ENCODE data around the gene MAN2C1.
"Not testable (repeated sequence)": the region's sequence is repeated elsewhere in the genome, so short reads cannot be mapped to it uniquely, and the experiment has no call there.

The MAN2C1 gene

GRCh38 chr15:75361361-75361988 lies 6.9 kb downstream of the MAN2C1 start:
- no peak for DNase-seq (ENCODE audit: low read depth in 3 of 3)

GRCh38 chr15:75360856-75361255 lies 7.6 kb downstream of the MAN2C1 start:
- no peak for DNase-seq (ENCODE audit: low read depth in 3 of 3)

GRCh38 chr15:75360391-75360790 lies 8.0 kb downstream of the MAN2C1 start:
- no peak for DNase-seq (ENCODE audit: low read depth in 3 of 3)

- DNase-seq (ENCODE audit: low read depth in 3 of 3): no peak
These were observed 8.7 kb downstream of the MAN2C1 start for GRCh38 chr15:75359537-75360250.

- DNase-seq (ENCODE audit: low read depth in 3 of 3): no peak
These were observed 9.5 kb downstream of the MAN2C1 start for GRCh38 chr15:75358771-75359536.

GRCh38 chr15:75357976-75358673 lies 10.3 kb downstream of the MAN2C1 start:
- no peak for DNase-seq (ENCODE audit: low read depth in 3 of 3)

- no peak for DNase-seq (ENCODE audit: low read depth in 3 of 3)
These were observed 11.9 kb downstream of the MAN2C1 start for GRCh38 chr15:75356517-75356916.

GRCh38 chr15:75356006-75356405 lies 12.4 kb downstream of the MAN2C1 start:
- no peak for DNase-seq (ENCODE audit: low read depth in 3 of 3)

- DNase-seq (ENCODE audit: low read depth in 3 of 3): no peak
These were observed 13.0 kb downstream of the MAN2C1 start for GRCh38 chr15:75355369-75355768.

- DNase-seq (ENCODE audit: low read depth in 3 of 3): no peak
These were observed 14.0 kb downstream of the MAN2C1 start for GRCh38 chr15:75354454-75354853.

GRCh38 chr15:75353604-75354003 lies 14.8 kb downstream of the MAN2C1 start:
- no peak for DNase-seq (ENCODE audit: low read depth in 3 of 3)

GRCh38 chr15:75352186-75353080 lies 16.0 kb downstream of the MAN2C1 start:
- no peak for DNase-seq (ENCODE audit: low read depth in 3 of 3)

GRCh38 chr15:75350601-75351361 lies 17.6 kb downstream of the MAN2C1 start:
- no peak for DNase-seq (ENCODE audit: low read depth in 3 of 3)

- peak in 1 of 3 experiments; percentile 34 for DNase-seq (ENCODE audit: low read depth in 3 of 3)
These were observed 18.4 kb downstream of the MAN2C1 start for GRCh38 chr15:75349851-75350588.

- not testable (repeated sequence) for DNase-seq (ENCODE audit: low read depth in 3 of 3)
These were observed 19.1 kb downstream of the MAN2C1 start for GRCh38 chr15:75349351-75349669.

- no peak for DNase-seq (ENCODE audit: low read depth in 3 of 3)
These were observed 19.7 kb downstream of the MAN2C1 start for GRCh38 chr15:75348562-75349350.

- DNase-seq (ENCODE audit: low read depth in 3 of 3): no peak
These were observed 20.3 kb downstream of the MAN2C1 start for GRCh38 chr15:75348034-75348561.

- DNase-seq (ENCODE audit: low read depth in 3 of 3): peak in 2 of 3 experiments; percentile 33 to 38
These were observed 21.0 kb downstream of the MAN2C1 start for GRCh38 chr15:75347222-75348033.
